GM13977 (cell line): ENCODE data around the gene CYTH1.
"Not testable (repeated sequence)": the region's sequence is repeated elsewhere in the genome, so short reads cannot be mapped to it uniquely, and the experiment has no call there.

Source experiments
- DNase-seq: peaks from one replicate; pipeline ENCODE4 v3.0.0; 2012; ENCODE audit warnings: low spot score
- in situ Hi-C: fragments of 300-500 bp; cut with MboI; formaldehyde crosslinking; loops from one replicate; pipeline ENCODE4 v1.12.0; 2022; ENCODE audit warnings: low sequenced_read_pairs, low pct_unique_long_range_greater_than_20kb, mixed read lengths, inconsistent platforms; ENCODE audit not compliant: unreplicated experiment
- TF ChIP-seq, protein P1 (sequence below): IDR thresholded peaks from 2 replicates; pipeline ENCODE4 v1.5.1; 2012; ENCODE audit warnings: mild to moderate bottlenecking, control low read depth; ENCODE audit not compliant: insufficient read depth; ENCODE audit errors: extremely low read depth, missing control alignments

CYTH1 gene

DNA sequence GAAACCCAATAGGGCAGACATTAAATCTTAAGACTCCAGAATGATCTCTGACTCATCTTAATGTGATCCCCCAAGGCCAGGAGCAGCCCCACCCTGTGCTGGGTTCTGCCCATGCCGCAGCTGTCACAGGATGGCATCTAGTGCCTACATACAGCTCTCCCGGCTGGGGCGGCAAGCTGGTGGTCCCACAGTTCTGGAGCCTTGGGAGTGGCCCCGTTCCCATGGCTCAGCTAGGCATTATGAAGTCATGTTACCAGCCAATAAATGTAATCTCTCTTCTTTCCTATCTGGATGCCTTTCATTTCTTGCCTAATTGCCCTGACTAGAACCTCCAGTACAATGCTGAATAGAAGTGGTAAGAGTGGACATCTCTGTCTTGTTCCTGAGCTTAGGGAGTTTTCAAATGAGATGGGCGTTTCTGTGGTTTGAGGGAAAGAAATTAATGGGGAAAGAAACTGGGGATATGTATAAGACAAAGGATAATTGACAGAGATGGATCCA is 109.2 kb downstream of the CYTH1 start:
- DNase-seq: no peak
- in situ Hi-C loops: no loop called here

DNA sequence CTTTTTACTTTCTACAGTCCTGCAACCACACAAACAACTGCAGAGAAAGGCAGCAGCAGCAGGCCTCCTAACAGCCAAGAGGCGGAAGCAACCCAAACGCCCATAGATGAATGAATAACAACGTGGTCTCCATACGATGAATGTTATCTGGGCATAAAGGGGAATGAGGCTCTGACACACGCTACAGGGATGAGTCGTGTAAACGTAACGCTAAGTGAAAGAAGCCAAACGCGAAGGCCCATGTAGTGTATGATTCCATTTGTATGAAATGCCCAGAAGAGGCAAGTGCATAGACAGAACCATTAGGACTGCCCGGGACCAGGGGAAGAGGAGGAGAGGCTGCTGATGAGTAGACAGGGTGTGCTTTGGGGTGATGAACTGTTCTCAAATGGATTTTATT is 110.1 kb downstream of the CYTH1 start:
- TF ChIP-seq, protein P1, sequence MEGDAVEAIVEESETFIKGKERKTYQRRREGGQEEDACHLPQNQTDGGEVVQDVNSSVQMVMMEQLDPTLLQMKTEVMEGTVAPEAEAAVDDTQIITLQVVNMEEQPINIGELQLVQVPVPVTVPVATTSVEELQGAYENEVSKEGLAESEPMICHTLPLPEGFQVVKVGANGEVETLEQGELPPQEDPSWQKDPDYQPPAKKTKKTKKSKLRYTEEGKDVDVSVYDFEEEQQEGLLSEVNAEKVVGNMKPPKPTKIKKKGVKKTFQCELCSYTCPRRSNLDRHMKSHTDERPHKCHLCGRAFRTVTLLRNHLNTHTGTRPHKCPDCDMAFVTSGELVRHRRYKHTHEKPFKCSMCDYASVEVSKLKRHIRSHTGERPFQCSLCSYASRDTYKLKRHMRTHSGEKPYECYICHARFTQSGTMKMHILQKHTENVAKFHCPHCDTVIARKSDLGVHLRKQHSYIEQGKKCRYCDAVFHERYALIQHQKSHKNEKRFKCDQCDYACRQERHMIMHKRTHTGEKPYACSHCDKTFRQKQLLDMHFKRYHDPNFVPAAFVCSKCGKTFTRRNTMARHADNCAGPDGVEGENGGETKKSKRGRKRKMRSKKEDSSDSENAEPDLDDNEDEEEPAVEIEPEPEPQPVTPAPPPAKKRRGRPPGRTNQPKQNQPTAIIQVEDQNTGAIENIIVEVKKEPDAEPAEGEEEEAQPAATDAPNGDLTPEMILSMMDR: no peak
- DNase-seq: no peak

More for the DNA sequence above, 109.2 kb downstream of the CYTH1 start:
- TF ChIP-seq, protein P1: no peak

DNA sequence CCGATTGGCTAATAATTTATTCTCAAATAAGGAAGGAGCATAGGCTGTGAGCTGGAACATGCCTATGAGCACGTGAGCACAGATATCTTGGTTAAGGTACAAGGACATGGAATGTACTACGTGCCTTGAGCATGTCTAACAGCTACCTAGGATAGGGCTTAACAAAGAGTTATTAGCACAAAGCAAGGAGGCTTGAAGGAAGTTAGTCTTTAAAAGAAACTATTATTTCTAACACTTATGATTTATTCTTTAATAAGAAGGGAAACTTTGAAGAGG is 110.4 kb downstream of the CYTH1 start:
- in situ Hi-C loops, DNase-seq: not testable (repeated sequence)

More for the DNA sequence above, 110.1 kb downstream of the CYTH1 start:
- in situ Hi-C loops: no loop called here

DNA sequence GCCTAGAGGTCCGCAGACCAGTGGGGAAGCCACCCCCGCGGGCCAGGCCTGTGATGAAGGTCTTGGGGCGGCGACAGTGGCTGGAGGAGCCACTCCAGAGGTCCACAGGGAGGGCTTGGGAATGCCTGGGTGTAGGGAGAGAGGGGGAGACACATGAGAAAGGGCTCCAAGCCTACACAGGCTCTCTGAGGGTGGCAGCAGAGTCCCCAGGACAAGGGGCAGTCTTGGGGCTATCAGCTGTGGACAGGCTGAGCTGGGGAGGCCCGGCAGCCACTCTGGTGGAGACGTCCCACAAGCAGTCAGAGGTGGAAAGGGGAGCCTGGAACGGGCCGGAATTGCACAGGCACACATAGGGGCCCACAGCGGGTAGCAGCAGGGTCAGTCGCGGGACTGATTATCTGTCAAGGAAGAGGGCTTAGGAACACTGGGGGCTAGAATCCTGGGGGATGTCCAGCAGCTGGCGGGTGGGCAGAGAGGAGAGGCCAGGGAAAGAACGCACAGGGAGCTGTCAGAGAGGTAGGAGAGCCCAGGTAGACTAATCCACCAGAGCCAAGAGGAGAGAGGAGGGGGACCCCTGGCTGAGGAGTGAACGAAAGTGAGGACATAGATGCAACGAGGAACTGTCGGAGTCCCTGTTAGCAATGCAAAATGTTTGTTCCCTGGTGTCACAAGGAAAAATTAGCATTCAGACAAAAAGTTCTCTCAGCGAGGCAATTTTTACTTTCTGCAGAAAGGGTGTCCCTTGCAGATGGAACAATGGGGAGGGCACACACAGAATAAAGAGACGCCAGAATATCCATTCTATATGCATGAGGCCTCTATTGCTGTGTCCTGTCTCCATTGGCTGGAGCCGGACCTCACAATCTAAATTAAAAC is 111.0 kb downstream of the CYTH1 start:
- TF ChIP-seq, protein P1: no peak
- in situ Hi-C loops: no loop called here
- no peak for DNase-seq

DNA sequence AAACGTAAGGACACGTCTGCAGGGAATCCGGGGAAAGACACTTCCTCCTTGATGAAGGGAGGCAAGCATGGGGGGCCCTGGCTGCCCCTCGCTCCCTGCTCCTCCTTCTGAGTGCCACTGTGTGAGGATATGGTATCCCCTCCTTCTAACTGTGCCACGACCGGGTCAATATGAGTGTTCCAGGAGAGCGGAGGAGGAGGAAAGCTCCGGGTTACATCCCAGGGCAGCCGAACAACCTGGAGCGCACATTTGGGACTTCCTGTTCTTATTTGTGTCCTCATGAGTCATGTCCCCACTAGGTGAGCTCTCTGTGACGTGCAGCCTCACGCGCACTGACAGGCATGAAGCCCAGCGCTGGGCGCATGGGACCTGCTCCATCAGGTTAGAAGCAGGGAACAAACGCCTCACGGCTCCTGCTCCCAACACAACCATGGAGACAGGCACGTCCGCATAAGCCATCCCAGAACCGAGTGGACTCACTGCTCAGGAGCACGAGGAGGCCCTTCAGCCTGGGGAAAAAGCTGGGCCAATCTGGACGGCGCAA is 112.0 kb downstream of the CYTH1 start:
- in situ Hi-C loops: no loop called here
- no peak for DNase-seq
- TF ChIP-seq, protein P1: no peak

DNA sequence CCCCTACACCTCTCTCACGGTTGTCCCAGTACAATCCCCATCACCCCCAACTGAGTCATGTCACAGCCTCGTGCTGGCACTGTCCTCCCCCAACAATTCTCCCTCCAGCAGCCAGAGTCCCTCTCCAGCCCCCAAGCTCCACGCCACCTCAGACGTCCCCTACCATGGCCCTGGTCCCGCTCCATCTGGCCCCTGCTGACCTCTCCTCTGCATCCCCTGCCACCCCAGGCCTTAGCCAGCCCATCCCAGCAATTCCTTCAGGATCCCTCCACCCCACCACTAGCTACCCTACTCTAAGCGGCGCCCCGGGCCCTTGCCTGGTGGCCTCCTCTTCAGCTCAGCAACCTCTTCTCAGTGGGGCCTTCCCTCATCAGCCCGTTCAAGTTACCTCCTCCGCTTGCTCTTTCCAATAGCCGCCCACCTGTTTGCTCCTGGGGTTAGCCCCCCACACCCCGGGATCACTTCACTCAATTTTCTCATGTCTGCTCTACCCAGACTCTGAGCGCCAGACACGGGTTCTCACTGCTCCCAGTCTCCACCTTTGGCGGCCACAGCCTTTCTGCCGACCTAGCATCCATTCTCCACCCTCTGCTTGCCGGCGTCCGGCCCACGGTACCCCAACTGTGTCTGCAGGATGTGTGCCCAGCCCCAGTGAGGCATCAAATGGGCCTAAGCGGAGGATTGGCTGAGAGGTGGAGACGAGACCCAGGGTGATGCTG is 112.7 kb downstream of the CYTH1 start:
- in situ Hi-C loops: no loop called here
- TF ChIP-seq, protein P1: no peak
- no peak for DNase-seq

DNA sequence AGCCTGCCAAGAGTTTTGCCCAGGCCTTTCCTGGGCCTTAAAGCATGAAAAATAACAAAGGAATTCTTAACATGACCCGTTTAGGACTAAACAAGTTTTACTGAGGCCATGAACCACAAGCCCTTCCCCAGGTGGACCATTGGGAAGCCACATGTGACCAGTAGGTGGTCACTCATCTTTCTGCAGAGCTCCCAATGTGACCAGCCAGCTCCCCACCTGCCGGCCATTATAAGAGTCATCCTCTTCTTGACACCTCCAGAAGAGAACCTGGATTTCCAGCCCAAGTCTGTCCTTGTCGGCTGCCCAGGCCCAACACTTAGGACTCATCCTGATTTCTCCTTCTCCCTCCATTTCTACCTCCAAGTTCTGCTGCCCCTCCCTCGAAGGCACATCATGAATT is 113.2 kb downstream of the CYTH1 start:
- no peak for DNase-seq
- in situ Hi-C loops: no loop called here
- TF ChIP-seq, protein P1: no peak
